Progenitor cell of endocrine pancreas (in vitro differentiated cells): ENCODE measurements around the gene HSPA8. TPM values are rescaled to one million over a fixed set of nuclear protein-coding genes. Genes with fewer than 3 reads are reported as not detected.

ENCODE experiments used
- DNase-seq: peaks from one replicate; pipeline ENCODE4 v3.0.0; 2021; ENCODE audit warnings: low spot score; ENCODE audit not compliant: unreplicated experiment
- H3K27ac Mint-ChIP-seq: 2 replicates; pipeline ENCODE4 v1.8.0; 2021; ENCODE audit warnings: mild to moderate bottlenecking, moderate library complexity, mixed read lengths
- H3K27me3 Mint-ChIP-seq: 2 replicates; pipeline ENCODE4 v1.8.0; 2021; ENCODE audit warnings: mixed read lengths
- H3K36me3 Mint-ChIP-seq: 2 replicates; pipeline ENCODE4 v1.8.0; 2022; ENCODE audit warnings: mixed read lengths; ENCODE audit not compliant: insufficient read depth
- H3K4me1 Mint-ChIP-seq: 2 replicates; pipeline ENCODE4 v1.8.0; 2021; ENCODE audit warnings: low read depth, mixed read lengths
- H3K4me3 Mint-ChIP-seq: 2 replicates; pipeline ENCODE4 v1.8.0; 2021; ENCODE audit warnings: low read depth, mild to moderate bottlenecking, moderate library complexity, mixed read lengths
- H3K9me3 Mint-ChIP-seq: 2 replicates; pipeline ENCODE4 v1.8.0; 2021; ENCODE audit warnings: low read depth, mixed read lengths
- CTCF ChIP-seq: fragments of 200-600 bp; sonication (generic); IDR thresholded peaks from one replicate; pipeline ENCODE4 v1.5.0; 2021; ENCODE audit warnings: antibody characterized with exemption, mild to moderate bottlenecking; ENCODE audit not compliant: unreplicated experiment
- total RNA-seq: library from RNA; stranded (reverse); gene quantifications from 2 replicates; pipeline ENCODE4 v1.2.1, GENCODE V29; 2021

HSPA8 gene
- total RNA-seq, 1 donor from 2014 or later: 1,140 TPM

- DNase-seq: no peak
- no peaks in the 10 kb centered on the region for H3K27me3 Mint-ChIP-seq
- H3K9me3 Mint-ChIP-seq: no peaks in the 10 kb centered on the region
- H3K27ac Mint-ChIP-seq: no peak overlapping the region
- no peaks in the 10 kb centered on the region for H3K36me3 Mint-ChIP-seq
- H3K4me3 Mint-ChIP-seq: no peak overlapping the region
- TF ChIP-seq CTCF: no peak
- no peaks in the 10 kb centered on the region for H3K4me1 Mint-ChIP-seq
Measured at GRCh38 chr11:123080015-123080414, 18.1 kb upstream of the HSPA8 start.

DNA sequence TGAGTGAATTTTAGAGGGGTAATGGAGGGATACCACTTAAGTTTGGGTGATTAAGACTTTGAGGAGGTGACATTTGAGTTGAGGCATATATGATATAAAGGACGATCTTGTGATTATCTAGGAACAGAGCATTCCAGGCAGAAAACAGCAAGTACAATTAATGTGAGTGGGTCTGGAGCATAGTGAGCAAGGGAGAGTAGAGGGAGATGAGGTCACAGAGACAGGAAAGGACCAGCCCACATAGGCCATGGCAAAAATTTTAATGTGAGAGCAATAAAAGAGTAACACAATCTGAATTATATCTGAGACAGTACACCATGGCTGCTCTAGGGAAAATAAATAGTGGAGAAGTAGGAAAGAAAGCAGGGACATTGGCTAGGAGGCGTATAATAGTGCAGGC, 14.5 kb upstream of the HSPA8 start:
- DNase-seq: no peak
- H3K4me1 Mint-ChIP-seq: no peaks in the 10 kb centered on the region
- peaks cover 2% of the 10 kb centered on the region for H3K36me3 Mint-ChIP-seq
- no peak overlapping the region for H3K4me3 Mint-ChIP-seq
- H3K27me3 Mint-ChIP-seq: no peaks in the 10 kb centered on the region
- H3K27ac Mint-ChIP-seq: no peak overlapping the region
- H3K9me3 Mint-ChIP-seq: no peaks in the 10 kb centered on the region
- no peak for TF ChIP-seq CTCF

GRCh38 chr11:123073343-123074057, 11.6 kb upstream of the HSPA8 start:
- no peaks in the 10 kb centered on the region for H3K9me3 Mint-ChIP-seq
- DNase-seq: no peak
- TF ChIP-seq CTCF: no peak
- H3K4me1 Mint-ChIP-seq: no peaks in the 10 kb centered on the region
- no peaks in the 10 kb centered on the region for H3K27me3 Mint-ChIP-seq
- H3K27ac Mint-ChIP-seq: no peak overlapping the region
- H3K4me3 Mint-ChIP-seq: no peak overlapping the region
- peaks cover 4% of the 10 kb centered on the region for H3K36me3 Mint-ChIP-seq

DNA sequence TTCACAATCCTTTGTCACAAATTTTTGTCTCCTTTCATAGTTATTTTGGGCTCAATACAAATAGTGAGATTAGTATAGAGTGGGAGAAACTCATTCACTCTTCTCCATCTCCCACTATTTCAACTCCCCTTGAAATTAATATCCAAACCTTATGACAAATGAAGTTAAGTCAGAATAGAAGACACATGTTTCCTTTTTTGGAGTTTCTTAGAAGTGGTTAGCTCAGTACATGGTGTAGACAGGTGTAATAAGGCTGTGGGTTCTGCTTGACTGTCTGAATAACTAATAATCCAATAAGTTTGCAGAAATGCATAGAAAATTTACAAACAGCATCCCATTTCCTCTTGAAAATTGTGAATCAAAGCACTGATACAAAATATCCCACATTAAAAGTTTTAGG, 10.8 kb upstream of the HSPA8 start:
- Mint-ChIP-seq H3K4me3 (no peak overlapping the region), H3K4me1 (no peaks in the 10 kb centered on the region), H3K36me3 (peaks cover 4% of the 10 kb centered on the region), H3K27me3 (no peaks in the 10 kb centered on the region), H3K9me3 (no peaks in the 10 kb centered on the region), H3K27ac (no peak overlapping the region)
- no peak for TF ChIP-seq CTCF
- DNase-seq: no peak

GRCh38 chr11:123072332-123072761, 10.4 kb upstream of the HSPA8 start:
- TF ChIP-seq CTCF: no peak
- Mint-ChIP-seq H3K27me3 (no peaks in the 10 kb centered on the region), H3K4me3 (no peak overlapping the region), H3K27ac (no peak overlapping the region), H3K4me1 (no peaks in the 10 kb centered on the region), H3K9me3 (no peaks in the 10 kb centered on the region), H3K36me3 (peaks cover 4% of the 10 kb centered on the region)
- no peak for DNase-seq
